GM21717 (cell line): ENCODE results near the gene ZNF774.
"Not testable (repeated sequence)": the region's sequence is repeated elsewhere in the genome, so short reads cannot be mapped to it uniquely, and the experiment has no call there.

ENCODE experiments used
- ATAC-seq: cut with Tn5 transposase; IDR thresholded peaks from one replicate; pipeline ENCODE4 v1.9.1; 2021; ENCODE audit warnings: mild to moderate bottlenecking, moderate library complexity; ENCODE audit not compliant: unreplicated experiment

Gene ZNF774

GRCh38 chr15:90344662-90345061, 7.4 kb upstream of the ZNF774 start:
- ATAC-seq: no peak

GRCh38 chr15:90345857-90346256, 6.2 kb upstream of the ZNF774 start:
- no peak for ATAC-seq

- not testable (repeated sequence) for ATAC-seq
Measured at GRCh38 chr15:90347431-90348065, 4.5 kb upstream of the ZNF774 start.

GRCh38 chr15:90348456-90348855, 3.6 kb upstream of the ZNF774 start:
- no peak for ATAC-seq

GRCh38 chr15:90349072-90349471, 3.0 kb upstream of the ZNF774 start:
- ATAC-seq: no peak

GRCh38 chr15:90349821-90350220, 2.3 kb upstream of the ZNF774 start:
- no peak for ATAC-seq

- ATAC-seq: peak; percentile 6
Measured at GRCh38 chr15:90351479-90352106, 491 bp upstream of the ZNF774 start.

GRCh38 chr15:90354986-90355385, 2.9 kb downstream of the ZNF774 start:
- ATAC-seq: no peak

GRCh38 chr15:90358124-90359033, 6.3 kb downstream of the ZNF774 start:
- ATAC-seq: no peak

- ATAC-seq: no peak
Measured at GRCh38 chr15:90360746-90361145, 8.7 kb downstream of the ZNF774 start.

GRCh38 chr15:90362936-90363212, 10.8 kb downstream of the ZNF774 start:
- ATAC-seq: no peak

- no peak for ATAC-seq
Measured at GRCh38 chr15:90364251-90364650, 12.2 kb downstream of the ZNF774 start.

- ATAC-seq: no peak
Measured at GRCh38 chr15:90365414-90366055, 13.5 kb downstream of the ZNF774 start.

- no peak for ATAC-seq
Measured at GRCh38 chr15:90367576-90367975, 15.5 kb downstream of the ZNF774 start.

- no peak for ATAC-seq
Measured at GRCh38 chr15:90375071-90375470, 23.0 kb downstream of the ZNF774 start.

GRCh38 chr15:90376789-90377188, 24.7 kb downstream of the ZNF774 start:
- ATAC-seq: no peak

GRCh38 chr15:90379263-90379662, 27.2 kb downstream of the ZNF774 start:
- no peak for ATAC-seq

- no peak for ATAC-seq
Measured at GRCh38 chr15:90381515-90381914, 29.4 kb downstream of the ZNF774 start.

GRCh38 chr15:90382320-90382719, 30.2 kb downstream of the ZNF774 start:
- no peak for ATAC-seq

- no peak for ATAC-seq
Measured at GRCh38 chr15:90386221-90386620, 34.1 kb downstream of the ZNF774 start.
